ENCODE data around the gene LPO.

LPO gene

DNA sequence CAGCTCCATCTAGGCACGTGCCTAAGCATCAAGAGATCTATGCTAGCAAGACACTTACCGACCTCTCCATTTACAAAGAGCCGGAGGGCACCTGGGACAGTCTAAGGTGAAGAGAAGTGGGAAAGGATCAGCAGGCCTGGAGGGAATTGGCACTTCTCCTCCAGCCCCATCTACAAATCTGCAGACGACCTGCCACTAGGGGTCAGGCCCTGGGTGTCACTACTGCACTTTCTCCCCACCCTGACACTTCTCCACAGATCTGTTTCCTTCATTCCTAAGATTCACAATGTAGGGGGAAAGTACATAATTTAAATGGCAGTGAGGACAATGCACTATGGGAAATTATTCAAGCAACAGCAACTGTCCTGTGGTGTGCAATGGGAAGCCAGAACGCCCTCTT lies 27.5 kb upstream of the LPO start:
- no peak overlapping the region for H3K4me3 ChIP-seq (ENCODE audit: control insufficient read depth in 1 of 7, extremely low read depth in 1 of 7, insufficient read depth in 4 of 7, low read depth in 2 of 7, low read length in 6 of 7)
- no peak for DNase-seq
- POLR2A ChIA-PET: no interaction called here
- H3K36me3 ChIP-seq (ENCODE audit: control insufficient read depth in 4 of 4, insufficient read depth in 4 of 4, low read length in 3 of 4): peaks cover 15 to 83% (median 53%) of the 10 kb centered on the region in 4 experiments
- CTCF ChIA-PET: interaction anchor here (0.5 to 2.1 kb wide), 2 partner anchors 11 to 208 kb away, joined by 3 to 13 read pairs; no protein-coding TSS in a partner anchor
- H3K27me3 ChIP-seq (replicated peaks in 2 of 5; ENCODE audit: control insufficient read depth in 4 of 5, insufficient read depth in 5 of 5, low read length in 4 of 5): no peaks in the 10 kb centered on the region
- no peaks in the 10 kb centered on the region for H3K4me1 ChIP-seq (ENCODE audit: control extremely low read depth in 1 of 4, control insufficient read depth in 4 of 4, insufficient read depth in 4 of 4, low read length in 3 of 4)
- no CpG with 5 or more reads among the region's 5 CpGs for WGBS (ENCODE audit: insufficient coverage)
- H3K9me3 ChIP-seq (ENCODE audit: control extremely low read depth in 1 of 5, control insufficient read depth in 4 of 5, insufficient read depth in 2 of 5, low read depth in 1 of 5, low read length in 4 of 5): no peaks in the 10 kb centered on the region
- no peak overlapping the region for H3K27ac ChIP-seq (ENCODE audit: insufficient read depth in 1 of 2, low read depth in 1 of 2, low read length in 2 of 2, poor library complexity in 1 of 2, severe bottlenecking in 2 of 2)

DNA sequence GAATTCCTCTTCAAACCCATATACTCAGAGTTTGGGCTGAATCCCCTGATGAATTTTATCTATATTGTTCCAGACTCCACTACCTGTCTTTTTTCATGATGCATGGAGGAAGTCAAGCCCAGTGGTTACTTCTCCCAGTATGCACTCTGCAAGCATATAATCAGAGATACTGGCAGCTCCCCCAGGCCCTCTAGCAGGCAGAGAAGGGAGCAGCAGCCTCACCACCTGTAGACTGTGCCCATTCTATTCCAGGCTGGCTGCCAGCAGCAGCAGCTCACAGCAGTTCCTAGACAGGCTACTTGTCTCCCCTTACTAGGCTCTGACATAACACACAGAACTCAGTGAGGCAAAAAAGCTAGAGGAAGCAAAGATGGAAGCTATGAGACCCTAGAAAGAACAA lies 22.7 kb upstream of the LPO start:
- H3K4me1 ChIP-seq (ENCODE audit: control extremely low read depth in 1 of 4, control insufficient read depth in 4 of 4, insufficient read depth in 4 of 4, low read length in 3 of 4): peaks cover 6 to 16% (median 13%) of the 10 kb centered on the region in 4 experiments
- no peak overlapping the region for H3K27ac ChIP-seq (ENCODE audit: insufficient read depth in 1 of 2, low read depth in 1 of 2, low read length in 2 of 2, poor library complexity in 1 of 2, severe bottlenecking in 2 of 2)
- no peaks in the 10 kb centered on the region for H3K9me3 ChIP-seq (ENCODE audit: control extremely low read depth in 1 of 5, control insufficient read depth in 4 of 5, insufficient read depth in 2 of 5, low read depth in 1 of 5, low read length in 4 of 5)
- H3K27me3 ChIP-seq (replicated peaks in 2 of 5; ENCODE audit: control insufficient read depth in 4 of 5, insufficient read depth in 5 of 5, low read length in 4 of 5): no peaks in the 10 kb centered on the region
- ChIA-PET POLR2A (no interaction called here), CTCF (interaction anchor here (1.2 to 2.8 kb wide), 4 partner anchors 16 to 211 kb away, joined by 3 to 18 read pairs (median 3); no protein-coding TSS in a partner anchor)
- no peak overlapping the region for H3K4me3 ChIP-seq (ENCODE audit: control insufficient read depth in 1 of 7, extremely low read depth in 1 of 7, insufficient read depth in 4 of 7, low read depth in 2 of 7, low read length in 6 of 7)
- DNase-seq: no peak
- H3K36me3 ChIP-seq (ENCODE audit: control insufficient read depth in 4 of 4, insufficient read depth in 4 of 4, low read length in 3 of 4): peaks cover 13 to 44% (median 26%) of the 10 kb centered on the region in 4 experiments

DNA sequence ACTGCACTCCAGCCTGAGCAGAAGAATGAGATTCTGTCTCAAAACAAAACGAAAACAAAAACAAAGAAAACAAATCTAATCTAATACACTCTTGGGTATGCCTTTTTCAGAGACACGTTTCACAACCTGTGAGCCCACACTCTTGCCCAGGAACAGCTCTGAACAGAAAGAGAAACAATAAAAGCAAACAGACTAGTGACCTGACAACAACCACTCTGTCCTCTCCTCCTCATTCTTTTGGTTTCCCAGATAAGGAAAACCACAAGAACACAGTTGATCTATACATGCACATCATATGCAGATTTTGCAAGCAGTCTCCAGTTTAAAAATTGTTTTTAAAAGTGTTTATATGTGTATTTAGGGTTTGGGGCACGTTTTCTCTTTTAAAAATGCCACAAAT lies 20.6 kb upstream of the LPO start:
- CTCF ChIA-PET: interaction anchor here (0.6 to 2.8 kb wide), 3 partner anchors 18 to 305 kb away, joined by 3 to 18 read pairs (median 3); no protein-coding TSS in a partner anchor
- no peaks in the 10 kb centered on the region for H3K9me3 ChIP-seq (ENCODE audit: control extremely low read depth in 1 of 5, control insufficient read depth in 4 of 5, insufficient read depth in 2 of 5, low read depth in 1 of 5, low read length in 4 of 5)
- 93% methylated on average over 3 of the region's 3 CpGs for WGBS (ENCODE audit: insufficient coverage)
- DNase-seq: peak in 2 of 3 donors; percentile 28 to 49
- no peaks in the 10 kb centered on the region for H3K27me3 ChIP-seq (replicated peaks in 2 of 5; ENCODE audit: control insufficient read depth in 4 of 5, insufficient read depth in 5 of 5, low read length in 4 of 5)
- H3K36me3 ChIP-seq (ENCODE audit: control insufficient read depth in 4 of 4, insufficient read depth in 4 of 4, low read length in 3 of 4): peaks cover 6 to 27% (median 21%) of the 10 kb centered on the region in 4 experiments
- peak overlapping the region in 1 of 2 experiments; percentile 3 for H3K27ac ChIP-seq (ENCODE audit: insufficient read depth in 1 of 2, low read depth in 1 of 2, low read length in 2 of 2, poor library complexity in 1 of 2, severe bottlenecking in 2 of 2)
- peaks cover 6 to 16% (median 13%) of the 10 kb centered on the region in 4 experiments for H3K4me1 ChIP-seq (ENCODE audit: control extremely low read depth in 1 of 4, control insufficient read depth in 4 of 4, insufficient read depth in 4 of 4, low read length in 3 of 4)
- no peak overlapping the region for H3K4me3 ChIP-seq (ENCODE audit: control insufficient read depth in 1 of 7, extremely low read depth in 1 of 7, insufficient read depth in 4 of 7, low read depth in 2 of 7, low read length in 6 of 7)
- POLR2A ChIA-PET: no interaction called here

DNA sequence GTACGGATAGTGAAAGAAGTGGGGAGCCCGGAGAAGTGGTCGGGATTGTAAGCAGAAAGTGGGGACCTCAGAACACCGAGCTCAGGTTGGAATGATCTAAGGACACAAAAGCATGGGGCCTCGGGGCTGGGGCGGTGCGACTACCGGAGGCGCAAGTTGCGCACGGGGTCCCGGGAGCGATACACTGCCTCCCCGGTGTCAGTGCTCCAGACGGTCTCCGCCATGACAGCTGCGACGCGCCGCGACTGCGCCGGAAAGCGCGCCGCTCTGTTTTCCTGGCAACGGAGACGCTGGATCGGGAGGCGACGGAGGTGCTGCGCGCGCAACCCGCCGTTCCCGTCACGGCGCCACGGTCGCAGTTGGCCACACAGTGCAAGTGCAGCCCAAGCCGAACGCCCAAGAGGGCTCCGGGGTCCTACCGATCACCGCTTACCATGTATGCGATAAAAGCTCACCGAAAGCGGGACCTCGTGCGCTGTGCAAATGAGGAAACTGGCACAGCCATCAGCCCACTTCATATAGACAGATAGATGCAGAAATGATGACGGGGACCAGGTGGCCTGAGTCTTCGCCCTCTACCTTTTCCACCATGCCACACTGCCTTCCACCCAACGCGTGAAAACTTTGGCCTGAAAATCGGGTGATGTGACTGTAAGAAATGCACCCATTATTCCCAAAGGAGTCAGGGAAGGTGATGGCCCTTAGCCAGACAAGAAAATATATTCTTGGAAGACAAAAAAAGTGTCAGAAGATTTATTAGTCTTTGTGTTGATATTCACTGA lies 19.2 kb upstream of the LPO start, which contains the start of gene MKS1:
TSS of gene MKS1 (minus strand) at position 249 of the 782 bp plus-strand sequence. CDS start at position 224, 25 bp downstream.
- peak within 1 kb of the TSS; percentile 65 to 97 (median 87) for H3K4me3 ChIP-seq (ENCODE audit: control insufficient read depth in 1 of 7, extremely low read depth in 1 of 7, insufficient read depth in 4 of 7, low read depth in 2 of 7, low read length in 6 of 7)
- peaks cover 6 to 18% (median 14%) of the 10 kb centered on the region in 4 experiments for H3K4me1 ChIP-seq (ENCODE audit: control extremely low read depth in 1 of 4, control insufficient read depth in 4 of 4, insufficient read depth in 4 of 4, low read length in 3 of 4)
- H3K9me3 ChIP-seq (ENCODE audit: control extremely low read depth in 1 of 5, control insufficient read depth in 4 of 5, insufficient read depth in 2 of 5, low read depth in 1 of 5, low read length in 4 of 5): no peaks in the 10 kb centered on the region
- peak; percentile 96 to 98 (median 97) for DNase-seq
- ChIA-PET CTCF (interaction anchor here (1.0 to 1.8 kb wide), 6 partner anchors 12 to 97 kb away, joined by 3 to 8 read pairs (median 4); no protein-coding TSS in a partner anchor), POLR2A (interaction anchor here (0.8 to 1.6 kb wide), 3 partner anchors 19 to 65 kb away, joined by 3 to 5 read pairs (median 3); no protein-coding TSS in a partner anchor)
- 1% methylated on average over 38 of the region's 56 CpGs for WGBS (ENCODE audit: insufficient coverage)
- H3K27ac ChIP-seq (ENCODE audit: insufficient read depth in 1 of 2, low read depth in 1 of 2, low read length in 2 of 2, poor library complexity in 1 of 2, severe bottlenecking in 2 of 2): peak within 1 kb of the TSS; percentile 86 to 94
- H3K36me3 ChIP-seq (ENCODE audit: control insufficient read depth in 4 of 4, insufficient read depth in 4 of 4, low read length in 3 of 4): peaks cover 3 to 16% (median 7%) of the 10 kb centered on the region in 4 experiments
- no peaks in the 10 kb centered on the region for H3K27me3 ChIP-seq (replicated peaks in 2 of 5; ENCODE audit: control insufficient read depth in 4 of 5, insufficient read depth in 5 of 5, low read length in 4 of 5)

DNA sequence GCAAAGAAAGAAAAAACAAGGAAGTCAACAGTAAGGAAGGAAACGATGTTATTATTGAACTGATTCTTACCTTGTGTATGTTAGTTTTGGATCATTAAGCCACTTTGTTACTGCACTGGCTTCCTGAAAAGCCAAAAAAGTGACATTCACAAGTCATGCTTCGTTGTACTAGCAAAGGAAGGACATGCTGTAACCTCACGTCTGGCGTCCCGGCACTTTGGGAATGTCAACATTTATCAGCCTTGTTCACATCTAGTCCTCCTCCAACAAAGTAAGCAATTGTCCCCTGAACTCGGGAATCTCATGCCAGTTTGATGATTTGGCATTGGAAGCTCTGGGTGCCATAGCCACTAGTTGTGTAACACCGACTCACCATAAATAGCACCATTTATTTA lies 18.6 kb upstream of the LPO start:
- H3K4me3 ChIP-seq (ENCODE audit: control insufficient read depth in 1 of 7, extremely low read depth in 1 of 7, insufficient read depth in 4 of 7, low read depth in 2 of 7, low read length in 6 of 7): peak overlapping the region in 4 of 7 experiments; percentile 78 to 97 (median 92)
- peak overlapping the region in 1 of 2 experiments; percentile 94 for H3K27ac ChIP-seq (ENCODE audit: insufficient read depth in 1 of 2, low read depth in 1 of 2, low read length in 2 of 2, poor library complexity in 1 of 2, severe bottlenecking in 2 of 2)
- WGBS (ENCODE audit: insufficient coverage): 59% methylated on average over 7 of the region's 7 CpGs
- H3K36me3 ChIP-seq (ENCODE audit: control insufficient read depth in 4 of 4, insufficient read depth in 4 of 4, low read length in 3 of 4): peaks cover under 1 to 12% (median 7%) of the 10 kb centered on the region in 4 experiments
- ChIA-PET POLR2A (interaction anchor here (1.0 kb wide), 1 partner anchor 29 kb away, joined by 3 read pairs; no protein-coding TSS in a partner anchor), CTCF (interaction anchor here (1.0 to 1.8 kb wide), 5 partner anchors 12 to 97 kb away, joined by 3 to 8 read pairs (median 3); no protein-coding TSS in a partner anchor)
- DNase-seq: no peak
- H3K4me1 ChIP-seq (ENCODE audit: control extremely low read depth in 1 of 4, control insufficient read depth in 4 of 4, insufficient read depth in 4 of 4, low read length in 3 of 4): peaks cover 6 to 23% (median 17%) of the 10 kb centered on the region in 4 experiments
- no peaks in the 10 kb centered on the region for H3K9me3 ChIP-seq (ENCODE audit: control extremely low read depth in 1 of 5, control insufficient read depth in 4 of 5, insufficient read depth in 2 of 5, low read depth in 1 of 5, low read length in 4 of 5)
- no peaks in the 10 kb centered on the region for H3K27me3 ChIP-seq (replicated peaks in 2 of 5; ENCODE audit: control insufficient read depth in 4 of 5, insufficient read depth in 5 of 5, low read length in 4 of 5)

DNA sequence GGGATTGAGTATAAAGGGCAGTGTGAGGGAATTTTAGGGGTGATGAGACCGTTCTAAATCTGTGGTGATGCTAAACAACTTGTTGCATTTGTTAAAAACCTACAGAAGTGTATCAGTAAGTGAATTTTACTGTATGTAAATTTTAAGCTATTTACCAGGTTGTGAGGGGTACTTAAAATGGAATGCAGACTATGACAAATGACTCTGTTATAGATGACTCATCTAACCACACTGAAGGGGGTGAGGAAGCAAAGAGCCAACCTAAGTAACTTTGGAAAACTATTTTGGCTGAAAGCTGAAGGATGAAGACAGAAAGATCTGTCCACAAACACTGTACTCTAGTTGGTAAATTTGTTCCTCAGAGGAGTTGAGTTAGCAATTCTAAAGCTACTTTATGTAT lies 14.1 kb upstream of the LPO start:
- H3K4me3 ChIP-seq (ENCODE audit: control insufficient read depth in 1 of 7, extremely low read depth in 1 of 7, insufficient read depth in 4 of 7, low read depth in 2 of 7, low read length in 6 of 7): no peak overlapping the region
- ChIA-PET POLR2A (no interaction called here), CTCF (interaction anchor here (0.8 to 0.9 kb wide), 2 partner anchors 12 to 24 kb away, joined by 3 read pairs; no protein-coding TSS in a partner anchor)
- no peak overlapping the region for H3K27ac ChIP-seq (ENCODE audit: insufficient read depth in 1 of 2, low read depth in 1 of 2, low read length in 2 of 2, poor library complexity in 1 of 2, severe bottlenecking in 2 of 2)
- H3K27me3 ChIP-seq (replicated peaks in 2 of 5; ENCODE audit: control insufficient read depth in 4 of 5, insufficient read depth in 5 of 5, low read length in 4 of 5): peaks cover 0 to 1% (median 0%) of the 10 kb centered on the region in 5 experiments
- H3K9me3 ChIP-seq (ENCODE audit: control extremely low read depth in 1 of 5, control insufficient read depth in 4 of 5, insufficient read depth in 2 of 5, low read depth in 1 of 5, low read length in 4 of 5): no peaks in the 10 kb centered on the region
- H3K4me1 ChIP-seq (ENCODE audit: control extremely low read depth in 1 of 4, control insufficient read depth in 4 of 4, insufficient read depth in 4 of 4, low read length in 3 of 4): peaks cover 6 to 15% (median 12%) of the 10 kb centered on the region in 4 experiments
- WGBS (ENCODE audit: insufficient coverage): 60% methylated on average over 1 of the region's 1 CpG
- H3K36me3 ChIP-seq (ENCODE audit: control insufficient read depth in 4 of 4, insufficient read depth in 4 of 4, low read length in 3 of 4): no peaks in the 10 kb centered on the region
- peak; percentile 37 to 81 (median 73) for DNase-seq

Data from common myeloid progenitor, CD34-positive (primary cell).